ENCODE data around the gene OPCML. TPM values are rescaled to one million over a fixed set of nuclear protein-coding genes. Genes with fewer than 3 reads are reported as not detected.

OPCML gene
- polyA plus RNA-seq, 3 donors = not detected

- H3K4me3 ChIP-seq (replicated peaks in 1 of 3; ENCODE audit: low read depth in 2 of 3, low read length in 3 of 3) = no peak overlapping the region
- no peaks in the 10 kb centered on the region for H3K36me3 Mint-ChIP-seq
- H3K27me3 ChIP-seq (ENCODE audit: control insufficient read depth in 2 of 2, insufficient read depth in 2 of 2, low read length in 2 of 2) = no peaks in the 10 kb centered on the region
- no peaks in the 10 kb centered on the region for H3K36me3 ChIP-seq (replicated peaks in 1 of 2; ENCODE audit: control insufficient read depth in 1 of 2, insufficient read depth in 2 of 2, low read length in 2 of 2)
- H3K27me3 Mint-ChIP-seq (ENCODE audit: low read depth in 3 of 3) = no peaks in the 10 kb centered on the region
- H3K4me1 Mint-ChIP-seq = no peaks in the 10 kb centered on the region
- intact Hi-C loops (cut with micrococcal nuclease) = no loop called here
- H3K4me2 ChIP-seq (replicated peaks; ENCODE audit: extremely low read depth, low read length, poor library complexity, severe bottlenecking) = no peak overlapping the region
- no peaks in the 10 kb centered on the region for H3K4me1 ChIP-seq (ENCODE audit: control insufficient read depth in 1 of 2, insufficient read depth in 2 of 2, low read length in 2 of 2)
- no peak overlapping the region for H3K9ac ChIP-seq (ENCODE audit: insufficient read depth, low read length, poor library complexity, severe bottlenecking)
- no peaks in the 10 kb centered on the region for H3K79me2 ChIP-seq (ENCODE audit: insufficient read depth, low read length)
- DNase-seq = no peak
- H3K9me3 Mint-ChIP-seq = peaks cover 0 to 9% (median 4%) of the 10 kb centered on the region in 7 donors
- no peak overlapping the region for H3K27ac Mint-ChIP-seq
- WGBS (ENCODE audit: insufficient coverage) = no CpG with 5 or more reads among the region's 3 CpGs
- H3K4me3 Mint-ChIP-seq = no peak overlapping the region
- TF ChIP-seq CTCF (IDR thresholded peaks at IDR 0.05) = no peak
- no peak overlapping the region for H3K27ac ChIP-seq (ENCODE audit: low read depth in 1 of 2, low read length in 2 of 2)
- H2AFZ ChIP-seq (ENCODE audit: insufficient read depth, low read depth, low read length, poor library complexity, severe bottlenecking) = no peak overlapping the region
- H4K20me1 ChIP-seq (ENCODE audit: insufficient read depth, low read length) = no peaks in the 10 kb centered on the region
- peaks cover 3 to 7% of the 10 kb centered on the region in 2 donors for H3K9me3 ChIP-seq (replicated peaks in 1 of 2; ENCODE audit: control insufficient read depth in 1 of 2, insufficient read depth in 1 of 2, low read length in 2 of 2)
Measured at GRCh38 chr11:132464939-132465338, 1067.4 kb downstream of the OPCML start.

DNA sequence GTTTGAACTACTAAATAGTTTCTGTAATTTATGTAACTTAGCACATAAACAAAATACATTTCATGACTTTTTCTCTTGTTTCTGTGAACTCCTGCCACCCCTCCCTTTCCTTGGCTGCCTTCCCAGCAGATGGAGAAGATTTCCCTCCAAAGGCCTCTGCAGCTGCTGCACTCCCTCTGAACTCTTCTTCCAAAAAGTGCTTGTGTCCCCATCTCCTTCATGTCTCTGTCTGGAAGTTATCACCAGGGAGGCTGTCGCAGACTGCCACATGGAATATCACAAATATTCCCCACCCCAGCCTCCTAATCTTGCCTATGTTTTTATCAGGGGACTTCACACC is 1068.3 kb downstream of the OPCML start:
- no peaks in the 10 kb centered on the region for H3K4me1 ChIP-seq (ENCODE audit: control insufficient read depth in 1 of 2, insufficient read depth in 2 of 2, low read length in 2 of 2)
- no peak overlapping the region for H3K9ac ChIP-seq (ENCODE audit: insufficient read depth, low read length, poor library complexity, severe bottlenecking)
- H3K4me3 Mint-ChIP-seq = no peak overlapping the region
- H4K20me1 ChIP-seq (ENCODE audit: insufficient read depth, low read length) = no peaks in the 10 kb centered on the region
- DNase-seq = no peak
- no peak overlapping the region for H3K4me3 ChIP-seq (replicated peaks in 1 of 3; ENCODE audit: low read depth in 2 of 3, low read length in 3 of 3)
- no peak overlapping the region for H3K4me2 ChIP-seq (replicated peaks; ENCODE audit: extremely low read depth, low read length, poor library complexity, severe bottlenecking)
- H3K27me3 Mint-ChIP-seq (ENCODE audit: low read depth in 3 of 3) = no peaks in the 10 kb centered on the region
- H3K36me3 ChIP-seq (replicated peaks in 1 of 2; ENCODE audit: control insufficient read depth in 1 of 2, insufficient read depth in 2 of 2, low read length in 2 of 2) = no peaks in the 10 kb centered on the region
- H3K27me3 ChIP-seq (ENCODE audit: control insufficient read depth in 2 of 2, insufficient read depth in 2 of 2, low read length in 2 of 2) = no peaks in the 10 kb centered on the region
- no peak overlapping the region for H3K27ac ChIP-seq (ENCODE audit: low read depth in 1 of 2, low read length in 2 of 2)
- H3K79me2 ChIP-seq (ENCODE audit: insufficient read depth, low read length) = no peaks in the 10 kb centered on the region
- H3K36me3 Mint-ChIP-seq = no peaks in the 10 kb centered on the region
- H3K9me3 ChIP-seq (replicated peaks in 1 of 2; ENCODE audit: control insufficient read depth in 1 of 2, insufficient read depth in 1 of 2, low read length in 2 of 2) = peaks cover 3 to 7% of the 10 kb centered on the region in 2 donors
- no peak overlapping the region for H3K27ac Mint-ChIP-seq
- no peaks in the 10 kb centered on the region for H3K4me1 Mint-ChIP-seq
- H3K9me3 Mint-ChIP-seq = peaks cover 0 to 9% (median 5%) of the 10 kb centered on the region in 7 donors
- TF ChIP-seq CTCF (IDR thresholded peaks at IDR 0.05) = no peak
- WGBS (ENCODE audit: insufficient coverage) = no CpG with 5 or more reads among the region's 1 CpG
- H2AFZ ChIP-seq (ENCODE audit: insufficient read depth, low read depth, low read length, poor library complexity, severe bottlenecking) = no peak overlapping the region
- intact Hi-C loops (cut with micrococcal nuclease) = no loop called here
